HG03159 (cell line): ENCODE results near the gene KICS2.

Experiments
- ATAC-seq: cut with Tn5 transposase; IDR thresholded peaks from one replicate; pipeline ENCODE4 v1.9.1; 2021; ENCODE audit warnings: mild to moderate bottlenecking, moderate library complexity; ENCODE audit not compliant: unreplicated experiment

The KICS2 gene

DNA sequence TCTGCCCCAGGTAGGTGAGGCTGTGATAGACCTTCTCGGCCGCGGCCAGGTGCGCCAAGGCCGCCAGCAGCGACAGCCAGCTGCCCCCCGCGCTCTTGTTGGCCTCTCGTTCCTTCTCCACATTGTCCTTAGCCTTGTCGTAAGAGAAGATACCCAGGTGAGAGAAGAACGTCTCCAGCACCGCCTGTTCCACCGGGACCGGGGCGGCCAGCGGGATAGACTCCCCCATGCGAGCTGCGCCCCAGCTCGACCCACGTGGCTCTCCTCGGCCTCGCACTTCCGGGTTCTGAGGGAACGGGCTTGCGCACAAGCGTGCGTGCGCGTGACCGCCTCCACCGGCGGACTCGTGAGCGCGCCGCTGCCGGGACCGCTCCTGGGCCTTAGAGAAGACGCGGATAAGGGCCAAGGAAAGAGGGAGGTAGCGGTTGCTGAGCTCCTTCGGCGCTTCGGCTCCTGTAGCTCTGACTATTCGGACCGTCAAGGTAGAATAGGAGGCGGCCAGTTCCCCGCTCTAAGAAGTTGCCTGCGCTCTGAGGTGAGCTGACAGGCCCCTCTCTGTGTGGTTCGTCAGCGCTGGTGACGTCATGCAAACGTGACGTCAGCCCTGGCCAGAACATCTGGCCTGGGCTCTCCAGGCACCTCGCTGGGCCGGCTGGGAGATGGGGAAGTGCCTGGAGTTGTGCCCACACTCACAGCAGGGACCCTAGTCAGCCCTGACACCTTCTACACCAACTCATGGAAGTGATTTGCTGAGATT lies at the start of gene KICS2:
Gene KICS2 (minus strand): TSS at position 288 of the 757 bp plus-strand sequence. CDS start 59 bp downstream, at position 229.
- peak; percentile 97 for ATAC-seq

DNA sequence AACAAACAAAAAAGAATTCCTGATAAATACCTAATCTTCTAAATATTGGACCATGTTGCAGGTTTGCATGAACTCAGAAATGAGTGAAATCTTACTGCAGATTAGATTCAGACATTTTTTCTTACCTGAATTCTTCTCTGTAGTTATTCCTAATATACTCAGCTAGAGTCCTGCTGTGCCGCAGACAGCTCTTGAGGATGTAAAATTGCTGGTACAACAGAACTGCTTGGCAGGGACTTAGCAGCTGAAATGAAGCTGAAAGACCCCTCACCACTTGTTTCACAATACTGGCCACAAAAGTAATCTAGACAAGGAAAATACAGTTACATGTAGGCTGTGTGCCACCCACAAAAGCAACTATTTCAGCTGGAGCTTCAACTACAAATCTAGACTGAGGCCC lies 48.3 kb upstream of the KICS2 start:
- no peak for ATAC-seq

DNA sequence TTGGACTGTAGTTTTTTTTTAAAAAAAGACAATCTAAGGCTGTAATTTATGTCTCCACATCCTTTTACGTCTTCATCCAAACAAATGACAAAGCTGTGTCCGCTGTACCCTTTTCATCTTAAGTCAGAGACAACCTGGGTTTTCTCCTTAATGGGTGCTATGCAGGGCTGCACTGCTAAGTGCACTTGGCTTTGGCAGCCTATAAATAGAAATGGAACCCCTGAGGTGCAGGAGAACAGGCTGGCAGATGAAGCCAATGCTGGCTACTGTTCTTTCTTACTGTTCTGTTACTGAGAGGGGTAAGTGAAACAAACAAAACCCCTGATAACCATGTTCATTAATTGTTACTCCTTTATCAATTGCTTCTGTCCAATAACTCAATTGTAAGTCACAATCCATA lies 47.1 kb upstream of the KICS2 start:
- ATAC-seq = no peak

DNA sequence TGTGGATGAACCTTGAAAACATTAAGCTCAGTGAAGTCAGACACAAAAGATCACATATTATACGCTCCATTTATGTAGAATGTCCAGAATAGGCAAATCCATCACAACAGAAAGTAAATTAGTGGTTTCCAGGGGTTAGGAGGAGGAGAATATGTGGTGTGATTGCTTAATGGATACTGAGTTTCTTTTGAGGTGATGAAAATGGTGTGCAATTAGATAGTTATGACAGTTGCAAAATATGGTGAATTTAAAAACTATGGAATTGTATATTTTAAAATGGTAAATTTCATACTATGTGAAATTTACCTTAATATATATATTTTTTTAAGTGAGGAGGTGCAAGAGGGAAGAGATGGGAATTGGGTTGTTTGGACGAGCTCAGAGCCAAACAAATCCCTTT lies 46.3 kb upstream of the KICS2 start:
- ATAC-seq = no peak

DNA sequence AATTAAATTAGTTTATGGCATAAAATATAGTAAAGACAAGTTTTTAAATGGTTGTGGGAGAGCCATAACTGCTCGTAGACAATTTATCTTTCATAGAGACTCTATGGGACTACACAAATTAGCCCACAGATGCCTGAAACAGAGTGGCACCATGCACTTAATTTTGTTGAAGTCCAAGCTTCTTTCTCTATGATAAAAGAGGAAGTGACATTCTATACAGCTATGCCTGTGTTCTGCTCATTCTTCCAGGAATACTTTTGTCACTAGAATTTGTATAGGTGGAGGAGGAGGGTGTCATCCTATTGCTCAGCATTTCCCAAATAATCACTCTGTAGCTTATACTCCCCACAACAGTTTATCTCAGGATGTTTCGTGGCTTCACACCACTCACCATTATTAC lies 43.7 kb upstream of the KICS2 start:
- no peak for ATAC-seq

DNA sequence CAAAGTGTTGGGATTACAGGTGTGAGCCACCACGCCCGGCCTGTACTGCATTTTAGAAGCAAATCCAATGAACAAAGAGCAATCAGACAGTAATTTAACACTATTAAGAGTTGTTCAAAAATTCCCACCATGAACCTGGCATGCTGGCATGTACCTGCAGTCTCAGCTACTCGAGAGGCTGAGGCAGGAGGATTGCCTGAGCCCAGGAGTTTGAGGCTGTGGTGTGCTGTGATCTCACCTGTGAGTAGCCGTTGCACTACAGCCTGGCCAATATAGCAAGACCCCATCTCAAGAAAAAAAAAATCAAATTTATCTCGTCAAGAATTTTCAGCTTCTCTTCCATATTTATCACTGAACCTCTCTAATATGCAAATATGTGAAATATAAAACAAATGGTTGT lies 39.7 kb upstream of the KICS2 start:
- ATAC-seq = no peak

DNA sequence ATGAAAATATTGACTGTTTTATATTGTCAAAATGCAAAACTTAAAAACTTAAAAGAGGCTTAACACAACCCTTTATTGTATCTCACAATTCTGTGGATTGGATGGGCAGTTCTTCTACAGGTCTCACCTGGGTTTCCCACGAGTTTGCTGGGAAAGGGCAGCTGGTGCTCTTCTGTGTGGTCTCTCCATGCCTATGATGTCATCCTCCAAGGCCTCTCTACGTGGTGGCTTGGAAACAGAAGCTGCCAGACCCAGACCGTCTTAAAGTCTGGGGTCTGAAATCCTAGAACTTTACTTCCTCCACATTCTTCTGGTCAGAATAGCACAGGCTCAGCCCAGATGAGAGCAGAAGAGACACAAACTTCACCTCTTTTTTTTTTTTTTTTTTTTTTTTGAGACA lies 36.5 kb upstream of the KICS2 start:
- ATAC-seq = no peak

DNA sequence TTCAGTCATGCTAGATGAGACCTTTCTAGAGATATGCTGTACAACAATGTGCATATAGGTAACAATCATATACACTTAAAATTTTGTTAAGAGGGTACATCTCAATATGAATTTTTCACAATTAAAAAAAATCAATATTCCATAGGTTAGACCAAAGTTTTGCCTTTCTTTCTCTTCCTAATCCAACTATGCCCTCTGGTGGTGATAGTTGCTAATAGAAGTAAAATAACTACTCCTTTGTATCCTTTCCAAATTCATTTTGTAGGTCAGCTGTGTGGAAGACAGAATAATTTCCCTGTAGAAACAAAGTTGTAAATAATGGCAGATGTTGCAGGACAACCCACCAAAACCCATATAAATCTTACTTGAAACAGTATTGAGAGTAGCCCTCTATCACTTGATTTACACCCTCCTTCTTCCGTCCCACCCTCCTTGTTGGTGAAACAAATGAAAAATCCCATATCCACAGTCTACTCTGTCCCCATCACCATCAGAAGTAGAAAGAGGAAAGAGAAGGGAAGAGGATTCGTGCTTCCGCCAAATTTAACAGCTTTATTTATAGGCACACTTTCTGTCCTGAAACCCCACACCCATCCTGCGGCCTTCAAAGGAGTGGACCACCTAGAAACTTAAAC lies 34.2 kb upstream of the KICS2 start:
- no peak for ATAC-seq

DNA sequence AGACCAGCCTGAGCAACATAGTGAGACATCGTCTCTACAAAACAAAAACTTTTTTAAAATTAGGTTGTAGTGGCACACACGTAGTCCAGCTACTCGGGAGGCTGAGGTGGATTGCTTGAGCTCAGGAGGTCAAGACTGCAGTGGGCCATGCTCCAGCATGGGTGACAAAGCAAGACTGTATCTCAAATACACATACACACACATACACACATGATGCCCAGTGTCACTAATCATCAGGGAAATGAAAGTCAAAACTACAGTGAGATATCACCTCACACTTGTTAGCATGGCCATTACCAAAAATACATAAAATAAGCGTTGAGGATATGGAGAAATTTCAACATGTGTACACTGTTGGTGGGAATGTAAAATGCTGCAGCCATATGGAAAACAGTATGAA lies 33.2 kb upstream of the KICS2 start:
- ATAC-seq = no peak

DNA sequence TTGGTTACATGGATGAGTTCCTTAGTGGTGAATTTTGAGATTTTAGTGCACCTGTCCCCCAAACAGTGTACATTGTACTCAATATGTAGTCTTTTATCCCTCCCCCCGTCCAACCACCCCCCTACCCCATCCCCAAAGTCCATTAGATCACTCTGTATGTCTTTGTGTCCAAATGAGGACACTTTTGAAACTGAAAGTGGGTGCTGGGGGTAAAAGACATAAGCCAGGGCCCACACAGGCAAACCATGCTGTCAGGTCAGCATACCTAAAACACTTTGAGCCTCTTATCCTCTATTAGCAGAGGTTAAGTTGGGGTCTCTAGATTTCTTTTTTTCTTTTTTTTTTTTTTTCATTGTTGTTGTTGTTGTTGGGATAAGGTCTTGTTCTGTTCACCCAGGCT lies 31.3 kb upstream of the KICS2 start:
- ATAC-seq = no peak

DNA sequence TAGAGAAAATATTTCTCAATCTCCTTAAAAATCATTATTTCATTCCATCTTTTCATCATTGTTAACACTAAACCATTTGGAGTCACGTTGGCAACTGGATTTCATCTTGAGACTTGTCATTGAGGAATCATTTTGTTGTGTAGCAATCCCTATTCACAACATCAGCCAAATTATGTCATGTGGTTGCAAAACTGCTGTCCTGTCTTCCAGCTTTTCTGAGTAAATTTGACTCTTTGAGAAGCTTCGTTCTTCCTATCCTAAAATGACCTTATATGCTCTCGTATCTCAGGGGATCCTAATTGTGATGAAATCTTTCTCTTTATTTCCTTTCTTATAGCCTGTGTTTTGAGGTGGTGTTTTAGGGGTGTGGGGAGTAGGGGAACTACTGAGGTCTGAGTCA lies 30.6 kb upstream of the KICS2 start:
- ATAC-seq = no peak

DNA sequence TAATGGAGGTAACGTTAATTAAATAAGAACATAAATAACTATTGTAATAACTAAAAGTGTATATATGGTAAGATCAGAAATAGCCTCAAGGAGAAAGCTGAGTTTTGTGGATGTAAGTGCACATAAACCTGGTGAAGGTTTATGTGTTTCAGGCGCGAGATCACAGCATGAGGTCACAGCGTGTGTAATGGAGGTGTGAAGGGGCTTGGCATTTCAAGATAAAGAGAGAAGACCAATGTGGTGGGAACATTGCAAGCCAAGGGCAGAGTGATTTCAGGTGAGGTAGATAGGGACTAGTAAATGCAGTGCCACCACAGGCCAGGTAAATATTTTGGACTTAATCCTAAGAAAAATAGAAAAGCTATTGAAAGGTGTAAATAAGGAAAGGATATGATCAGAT lies 21.7 kb upstream of the KICS2 start:
- ATAC-seq = no peak

DNA sequence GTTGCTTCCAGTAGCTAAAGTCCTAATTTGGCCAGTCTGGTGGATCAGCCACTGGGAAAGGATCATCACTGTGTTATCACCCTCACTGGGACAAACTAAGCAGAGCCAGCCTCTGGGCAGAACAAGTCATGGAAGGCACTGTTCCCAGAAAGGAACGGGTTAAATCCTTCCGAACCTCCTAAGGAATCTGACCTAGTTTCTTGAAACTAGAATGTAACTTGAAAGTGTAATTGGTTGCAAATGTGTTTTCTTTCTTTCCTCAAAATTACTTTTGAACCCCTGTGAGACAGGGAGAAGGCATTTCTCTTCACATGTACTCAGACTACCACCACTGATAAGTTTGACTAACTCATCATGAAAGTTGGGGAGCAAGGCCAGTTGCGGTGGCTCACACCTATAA lies 18.7 kb upstream of the KICS2 start:
- ATAC-seq = no peak

DNA sequence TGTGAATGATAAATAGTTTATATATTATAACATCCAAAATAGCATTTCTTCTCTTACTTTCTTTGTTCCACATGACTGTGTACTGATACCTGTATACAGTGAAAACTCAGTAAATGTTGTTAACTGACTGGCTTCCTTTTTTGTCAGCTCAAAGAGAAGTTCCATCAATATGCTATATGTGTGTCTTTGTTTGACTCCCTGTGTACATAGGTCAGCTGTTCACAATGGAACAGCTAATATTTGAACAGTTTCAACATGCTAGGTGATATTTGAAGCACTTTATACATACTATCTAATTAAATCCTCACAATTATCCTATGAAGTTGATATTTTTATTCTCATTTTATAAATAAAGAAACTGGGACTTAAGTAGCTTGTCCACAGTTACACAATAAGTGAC lies 15.3 kb upstream of the KICS2 start:
- ATAC-seq = no peak

DNA sequence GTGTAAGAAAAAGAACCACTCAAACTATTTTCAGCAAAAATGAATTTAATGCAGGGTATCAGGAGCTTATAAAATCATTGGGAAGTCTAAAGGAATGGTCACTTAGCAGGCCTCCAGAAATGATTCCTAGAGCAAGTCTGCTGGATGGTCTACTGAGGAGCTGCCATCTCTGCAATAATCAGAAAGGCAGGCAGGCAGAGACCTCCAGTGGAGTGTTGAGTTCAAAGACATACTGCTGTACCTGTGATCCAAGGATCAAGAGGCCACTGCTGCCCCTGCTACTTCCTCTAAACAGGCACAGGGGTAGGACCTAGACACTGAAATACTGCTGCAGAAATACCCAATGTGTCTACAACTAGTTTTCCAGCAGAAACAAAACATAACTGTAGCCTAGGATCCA lies 14.5 kb upstream of the KICS2 start:
- ATAC-seq = no peak

DNA sequence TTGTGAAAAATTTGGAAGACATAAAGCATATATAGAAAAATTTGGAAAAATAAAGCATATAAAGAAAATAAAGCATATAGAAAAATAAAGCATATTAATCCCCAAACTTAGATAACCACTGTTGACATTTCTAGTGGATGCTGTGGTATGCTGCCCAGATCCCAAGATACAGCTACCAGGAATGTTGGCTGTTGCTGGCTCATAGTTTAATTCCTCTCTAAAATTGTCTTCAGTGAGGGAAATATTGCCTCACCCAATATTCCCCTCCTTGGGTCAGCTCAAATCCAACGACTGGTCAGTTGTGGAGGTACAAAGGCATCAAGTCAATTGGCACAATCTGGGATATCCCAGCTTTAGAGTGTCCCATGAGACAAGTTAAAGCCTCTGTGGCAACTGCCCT lies 10.1 kb upstream of the KICS2 start:
- ATAC-seq = no peak

DNA sequence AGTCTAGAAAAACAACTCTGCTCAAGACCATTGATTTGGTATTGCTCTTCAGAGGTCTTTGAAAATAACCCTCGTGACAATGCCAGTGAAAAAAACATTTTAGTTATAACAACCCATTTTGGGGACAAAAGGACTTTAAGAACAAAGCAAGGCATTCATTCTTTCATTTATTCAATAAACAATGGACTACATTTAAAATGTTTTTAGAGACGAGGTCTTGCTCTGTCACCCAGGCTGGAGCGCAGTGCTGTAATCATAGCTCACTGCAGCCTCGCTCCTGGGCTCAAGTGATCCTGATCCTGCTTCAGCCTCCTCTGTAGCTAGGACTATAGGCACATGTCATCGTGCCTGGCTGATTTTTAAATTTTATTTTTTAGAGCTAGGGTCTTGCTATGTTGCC lies 7.7 kb upstream of the KICS2 start:
- no peak for ATAC-seq

DNA sequence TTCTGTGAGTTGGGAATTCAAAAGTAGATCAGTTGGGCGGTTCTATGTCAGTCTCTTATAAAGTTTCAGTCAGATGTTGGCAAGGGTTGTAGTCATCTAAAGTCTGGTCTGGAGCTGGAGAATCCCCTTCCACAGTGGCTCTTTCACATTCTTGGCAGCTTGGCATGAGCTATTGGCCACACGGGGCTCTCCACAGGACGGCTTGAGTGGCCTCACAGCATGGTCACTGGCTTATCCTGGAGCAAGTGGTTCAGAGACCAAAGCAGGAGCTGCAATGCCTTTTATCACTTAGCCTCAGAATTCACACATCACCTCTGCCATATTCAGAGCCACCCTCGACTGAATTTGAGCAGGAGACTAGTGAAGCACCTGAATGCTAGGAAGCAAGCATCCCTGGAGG lies 7.1 kb upstream of the KICS2 start:
- ATAC-seq = no peak

DNA sequence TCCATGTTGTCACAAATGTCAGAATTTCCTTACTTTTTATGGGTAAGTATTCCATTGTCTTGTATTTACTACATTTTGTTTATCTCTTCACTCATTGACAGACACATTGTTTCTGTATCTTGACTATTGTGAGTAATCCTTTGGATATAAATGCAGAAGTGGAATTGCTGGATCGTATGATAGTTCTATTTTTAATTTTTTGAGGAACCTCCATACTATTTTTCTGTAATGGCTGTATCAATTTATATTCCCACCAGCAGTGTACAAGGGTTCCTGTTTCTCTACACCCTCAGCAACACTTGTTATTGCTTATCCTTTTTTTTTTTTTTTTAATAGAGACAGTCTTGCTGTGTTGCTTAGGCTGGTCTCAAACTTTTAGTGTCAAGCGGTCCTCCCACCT lies 3.5 kb upstream of the KICS2 start:
- ATAC-seq = no peak

DNA sequence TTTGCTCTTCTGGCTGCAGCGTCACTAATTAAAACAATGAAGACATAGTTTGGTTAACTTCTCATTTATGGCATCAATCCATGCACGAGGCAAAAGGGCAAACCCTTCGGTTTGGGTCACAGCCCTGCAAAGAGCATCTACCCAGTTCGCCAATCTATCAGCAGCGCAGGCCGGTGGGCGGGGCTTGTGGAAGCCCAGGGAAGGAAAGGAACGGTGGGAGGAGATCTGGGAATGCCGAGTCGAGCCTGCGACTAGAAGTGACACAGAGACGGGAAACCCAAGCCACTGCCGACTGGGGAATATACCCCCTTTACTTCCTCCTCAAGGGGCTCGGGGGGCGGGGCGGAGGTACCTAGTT lies 466 bp downstream of the KICS2 start:
- ATAC-seq = peak; percentile 14

DNA sequence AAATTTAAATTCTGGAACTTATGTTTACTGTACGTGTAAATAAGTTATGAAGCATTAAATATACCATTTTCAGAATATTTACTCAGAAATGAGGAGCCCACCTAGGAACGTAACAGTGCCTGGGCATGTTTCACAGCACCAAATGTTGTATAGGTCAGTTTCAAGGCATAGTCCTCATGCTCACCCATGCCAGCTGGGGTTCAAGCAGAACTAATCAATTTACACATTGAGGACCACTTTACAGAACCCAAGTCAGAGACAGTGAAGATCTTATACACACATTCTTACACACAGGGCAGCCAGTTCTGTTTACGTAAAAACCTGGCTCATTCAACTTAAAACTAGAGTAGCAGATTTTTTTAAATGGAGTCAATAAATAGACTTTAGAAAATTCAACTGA lies 2.0 kb downstream of the KICS2 start:
- no peak for ATAC-seq

DNA sequence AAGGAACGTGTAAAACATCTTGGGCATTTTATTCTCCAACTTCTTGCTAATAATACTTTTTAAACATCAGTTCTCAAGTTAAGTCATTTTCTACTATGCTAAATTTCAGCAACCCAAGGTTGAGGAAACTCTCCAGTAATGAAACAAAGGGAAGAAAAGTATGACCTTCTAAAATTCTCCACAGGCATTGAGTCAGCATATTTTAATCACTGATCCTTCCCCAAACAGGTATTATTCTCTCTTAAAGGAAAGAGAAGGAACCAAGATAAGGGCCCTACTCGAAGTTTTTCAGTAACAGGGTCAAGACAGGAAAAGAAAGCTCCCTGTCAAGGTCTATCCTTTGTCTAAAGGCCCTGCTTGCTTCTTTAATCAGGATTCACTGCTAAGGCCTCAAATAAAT lies 3.0 kb downstream of the KICS2 start:
- ATAC-seq = no peak

DNA sequence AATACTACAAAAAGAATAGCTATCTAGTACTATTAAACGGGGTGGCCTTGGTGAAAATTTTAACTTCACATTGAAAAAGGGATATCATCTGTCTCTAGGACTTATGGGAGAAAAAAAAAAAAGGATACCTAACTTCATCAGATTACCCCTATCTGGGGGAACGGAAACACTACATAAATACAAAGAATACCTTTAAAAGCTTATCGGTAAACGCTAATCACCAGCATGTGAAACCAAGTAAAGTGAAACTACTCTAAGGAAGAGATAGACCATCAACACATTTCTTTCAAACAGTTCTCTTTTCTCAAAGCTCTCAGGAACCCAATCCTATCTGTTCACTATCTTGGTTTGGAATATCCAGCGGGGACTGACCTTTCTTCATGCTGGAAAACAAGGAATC lies 3.5 kb downstream of the KICS2 start:
- no peak for ATAC-seq
